Spinal cord (tissue), 10 donors: ENCODE data around the gene OR2A12. TPM values are rescaled to one million over a fixed set of nuclear protein-coding genes. Genes with fewer than 3 reads are reported as not detected.

ENCODE experiments used
- DNase-seq, 6 donors: peaks; one replicate each; pipeline versions ENCODE4 v3.0.0 to v3.0.0-alpha.2; 2013 to 2015; ENCODE audit warnings: low spot score in 6 of 6, low read depth in 4 of 6
- H3K27ac ChIP-seq: one replicate; pipeline ENCODE4 v1.5.1; 2013; ENCODE audit warnings: low read depth, low read length, control low read depth
- H3K27me3 ChIP-seq: one replicate; pipeline ENCODE4 v1.6.1; 2013; ENCODE audit warnings: low read length; ENCODE audit not compliant: control insufficient read depth, insufficient read depth
- H3K36me3 ChIP-seq: one replicate; pipeline ENCODE4 v1.6.1; 2013; ENCODE audit warnings: low read length; ENCODE audit not compliant: control insufficient read depth, insufficient read depth
- H3K4me1 ChIP-seq: one replicate; pipeline ENCODE4 v1.6.1; 2013; ENCODE audit warnings: low read length; ENCODE audit not compliant: control insufficient read depth, insufficient read depth
- H3K4me3 ChIP-seq: one replicate; pipeline ENCODE4 v1.5.1; 2013; ENCODE audit warnings: low read depth, low read length, control low read depth
- H3K9me3 ChIP-seq: one replicate; pipeline ENCODE4 v1.6.1; 2013; ENCODE audit warnings: low read length; ENCODE audit not compliant: control insufficient read depth, insufficient read depth
- WGBS: methylation state at CpG from one replicate; pipeline ENCODE4 v1.1.5; 2013; ENCODE audit warnings: missing lambda C conversion rate; ENCODE audit not compliant: insufficient coverage; 5-methylcytosine and 5-hydroxymethylcytosine counted together
- polyA plus RNA-seq, 2 donors: library from polyadenylated mRNA; unstranded; fragments of 120-200 nt; gene quantifications; one replicate each; pipeline ENCODE4 v1.2.1, GENCODE V29; 2013; ENCODE audit not compliant: insufficient read length in 2 of 2
- total RNA-seq, 2 donors: library from RNA; depleted of rRNA in 1 of 2; stranded (reverse); fragments of 120-200 nt in 1 of 2; fragments of >200 nt in 1 of 2; gene quantifications; one replicate each; pipeline versions ENCODE4 v1.2.3 to v1.2.4, GENCODE V29; 2013 to 2014
- donor health status: healthy.

Gene OR2A12
- total and polyA plus RNA-seq, 4 donors, result 0.03 TPM; not detected in 3

- no peaks in the 10 kb centered on the region for H3K27me3 ChIP-seq
- H3K9me3 ChIP-seq, result peaks cover 2% of the 10 kb centered on the region
- H3K36me3 ChIP-seq, result no peaks in the 10 kb centered on the region
- H3K27ac ChIP-seq, result no peak overlapping the region
- WGBS, result 48% methylated on average over 3 of the region's 3 CpGs
- no peak for DNase-seq
- H3K4me3 ChIP-seq, result no peak overlapping the region
- no peaks in the 10 kb centered on the region for H3K4me1 ChIP-seq
These were observed 22.4 kb upstream of the OR2A12 start for GRCh38 chr7:144063710-144064109.

- WGBS, result 100% methylated on average over 1 of the region's 1 CpG
- no peak for DNase-seq
These were observed 16.6 kb upstream of the OR2A12 start, which contains the start of gene OR2A25 for GRCh38 chr7:144069511-144069910. OR2A25 (plus strand) TSS chr7:144069811; CDS start chr7:144074220, 4,409 bp downstream.

DNA sequence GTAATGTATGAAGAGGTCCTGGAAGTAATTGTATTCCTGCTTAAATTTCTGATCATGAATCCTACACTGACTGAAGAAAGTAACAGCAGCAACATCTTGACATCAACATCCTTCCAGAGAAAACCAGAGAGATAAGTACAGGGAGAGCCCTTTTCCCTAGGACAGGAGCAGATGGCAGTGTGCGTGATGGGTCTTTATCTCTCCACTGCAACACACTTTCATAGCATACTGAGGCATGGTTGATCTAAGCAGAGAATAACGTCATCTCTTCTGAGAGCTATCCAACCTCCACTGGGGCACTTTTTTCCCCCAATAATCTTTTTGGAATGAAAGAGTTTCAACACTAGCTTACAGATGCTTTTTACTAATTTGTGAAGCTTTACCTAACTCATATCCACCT, 16.1 kb upstream of the OR2A12 start:
- H3K27ac ChIP-seq, result no peak overlapping the region
- no CpG with 5 or more reads among the region's 2 CpGs for WGBS
- H3K36me3 ChIP-seq, result no peaks in the 10 kb centered on the region
- H3K27me3 ChIP-seq, result no peaks in the 10 kb centered on the region
- H3K4me3 ChIP-seq, result no peak overlapping the region
- H3K9me3 ChIP-seq, result peaks cover 2% of the 10 kb centered on the region
- no peaks in the 10 kb centered on the region for H3K4me1 ChIP-seq
- peak in 1 of 6 donors; percentile 35 for DNase-seq

More at GRCh38 chr7:144069511-144069910, 16.6 kb upstream of the OR2A12 start, which contains the start of gene OR2A25:
- H3K9me3 ChIP-seq, result peaks cover 2% of the 10 kb centered on the region
- no peaks in the 10 kb centered on the region for H3K36me3 ChIP-seq
- no peaks in the 10 kb centered on the region for H3K4me1 ChIP-seq
- H3K4me3 ChIP-seq, result no peak within 1 kb of the TSS
- H3K27ac ChIP-seq, result no peak within 1 kb of the TSS
- no peaks in the 10 kb centered on the region for H3K27me3 ChIP-seq

GRCh38 chr7:144074374-144074773, 11.7 kb upstream of the OR2A12 start:
- Histone ChIP-seq H3K27me3 (no peaks in the 10 kb centered on the region), H3K9me3 (no peaks in the 10 kb centered on the region), H3K27ac (no peak overlapping the region), H3K36me3 (no peaks in the 10 kb centered on the region), H3K4me1 (no peaks in the 10 kb centered on the region), H3K4me3 (no peak overlapping the region)
- WGBS, result 97% methylated on average over 8 of the region's 8 CpGs
- no peak for DNase-seq

- no peaks in the 10 kb centered on the region for H3K9me3 ChIP-seq
These were observed 652 bp downstream of the OR2A12 start for GRCh38 chr7:144086730-144087129.

DNA sequence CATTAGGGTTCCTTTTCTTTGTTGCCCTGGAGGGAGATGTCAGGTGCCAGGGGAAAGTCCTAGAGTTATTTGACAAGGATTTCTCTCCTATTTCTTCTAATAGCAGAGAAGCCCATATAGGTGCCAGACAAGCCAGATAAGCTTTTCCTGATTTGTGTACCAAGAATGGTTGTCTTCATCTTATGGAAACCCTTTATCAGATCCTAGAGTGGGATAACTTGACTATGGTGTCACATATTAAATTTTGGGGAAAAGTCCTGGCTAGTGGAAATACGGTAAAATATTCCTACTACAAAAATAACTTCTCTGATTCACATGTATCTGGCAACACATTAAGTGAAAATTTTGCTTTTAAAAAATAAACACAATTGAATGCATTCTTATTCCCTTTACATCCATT, 1.2 kb downstream of the OR2A12 start:
- no peaks in the 10 kb centered on the region for H3K27me3 ChIP-seq
- WGBS, result no CpG with 5 or more reads among the region's 1 CpG
- DNase-seq, result no peak
- no peak overlapping the region for H3K27ac ChIP-seq
- no peak overlapping the region for H3K4me3 ChIP-seq
- no peaks in the 10 kb centered on the region for H3K4me1 ChIP-seq
- no peaks in the 10 kb centered on the region for H3K36me3 ChIP-seq
- H3K9me3 ChIP-seq, result no peaks in the 10 kb centered on the region

More at GRCh38 chr7:144086730-144087129, 652 bp downstream of the OR2A12 start:
- no CpG with 5 or more reads among the region's 4 CpGs for WGBS
- Histone ChIP-seq H3K27me3 (no peaks in the 10 kb centered on the region), H3K4me1 (no peaks in the 10 kb centered on the region), H3K4me3 (no peak overlapping the region), H3K36me3 (no peaks in the 10 kb centered on the region), H3K27ac (no peak overlapping the region)
- DNase-seq, result no peak

DNA sequence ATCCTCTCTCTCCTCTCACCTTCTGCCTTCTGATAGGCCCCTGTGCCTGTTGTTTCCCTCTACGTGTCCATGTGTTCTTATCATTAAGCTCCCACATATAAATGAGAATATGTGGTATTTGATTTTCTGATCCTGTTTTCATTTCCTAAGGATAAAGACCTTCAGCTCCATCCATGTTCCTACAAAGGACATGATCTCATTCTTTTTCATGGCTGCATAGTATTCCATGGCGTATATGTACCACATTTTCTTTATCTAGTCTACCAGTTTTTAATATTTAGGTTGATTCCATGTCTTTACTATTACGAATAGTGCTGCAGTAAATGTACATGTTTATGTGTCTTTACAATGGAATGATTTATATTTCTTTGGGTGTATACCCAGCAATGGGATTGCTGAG, 4.6 kb downstream of the OR2A12 start:
- no peaks in the 10 kb centered on the region for H3K4me1 ChIP-seq
- H3K27ac ChIP-seq, result no peak overlapping the region
- no peaks in the 10 kb centered on the region for H3K9me3 ChIP-seq
- WGBS, result no CpG with 5 or more reads among the region's 3 CpGs
- DNase-seq, result no peak
- H3K36me3 ChIP-seq, result no peaks in the 10 kb centered on the region
- no peaks in the 10 kb centered on the region for H3K27me3 ChIP-seq
- no peak overlapping the region for H3K4me3 ChIP-seq

- Histone ChIP-seq H3K36me3 (no peaks in the 10 kb centered on the region), H3K4me3 (no peak overlapping the region), H3K27ac (no peak overlapping the region), H3K9me3 (no peaks in the 10 kb centered on the region), H3K27me3 (no peaks in the 10 kb centered on the region), H3K4me1 (no peaks in the 10 kb centered on the region)
- no peak for DNase-seq
These were observed 12.7 kb downstream of the OR2A12 start for GRCh38 chr7:144098776-144099175.

DNA sequence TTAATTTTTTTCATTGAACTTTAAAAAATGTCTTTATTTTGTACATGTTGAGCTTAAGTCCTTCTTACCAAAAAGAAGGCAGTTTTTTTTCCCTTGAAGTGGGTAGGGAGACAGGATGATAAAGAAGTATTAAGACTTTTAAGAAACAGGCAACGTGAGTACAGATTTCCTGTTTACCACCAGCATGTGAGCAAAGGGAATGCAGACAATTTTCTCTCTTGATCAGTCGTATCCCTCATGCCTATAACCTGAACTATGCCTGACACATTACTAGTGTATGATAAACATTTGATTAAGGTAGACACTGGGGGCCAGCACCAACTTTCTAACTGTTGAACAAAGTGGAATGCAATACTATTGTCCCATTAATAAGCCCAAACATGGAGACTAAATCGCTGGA, 14.5 kb downstream of the OR2A12 start:
- DNase-seq, result no peak
- no CpG with 5 or more reads among the region's 3 CpGs for WGBS
- Histone ChIP-seq H3K27ac (no peak overlapping the region), H3K4me3 (no peak overlapping the region), H3K9me3 (no peaks in the 10 kb centered on the region), H3K4me1 (no peaks in the 10 kb centered on the region), H3K27me3 (no peaks in the 10 kb centered on the region), H3K36me3 (no peaks in the 10 kb centered on the region)

GRCh38 chr7:144102041-144102440, 16.0 kb downstream of the OR2A12 start:
- no peak overlapping the region for H3K4me3 ChIP-seq
- no peak overlapping the region for H3K27ac ChIP-seq
- no peaks in the 10 kb centered on the region for H3K27me3 ChIP-seq
- H3K4me1 ChIP-seq, result no peaks in the 10 kb centered on the region
- H3K36me3 ChIP-seq, result no peaks in the 10 kb centered on the region
- no peak for DNase-seq
- no peaks in the 10 kb centered on the region for H3K9me3 ChIP-seq
